Lung (tissue), 12 donors: ENCODE results near the gene POLQ. TPM values are rescaled to one million over a fixed set of nuclear protein-coding genes. Genes with fewer than 3 reads are reported as not detected.
"Not testable (repeated sequence)": the region's sequence is repeated elsewhere in the genome, so short reads cannot be mapped to it uniquely, and the experiment has no call there.

Source experiments
- ATAC-seq: fragments of 200-7000 bp; cut with Tn5 transposase; one replicate; pipeline ENCODE4 v1.9.1; 2020; ENCODE audit warnings: moderate number of reproducible peaks; ENCODE audit not compliant: insufficient read depth, low FRiP score
- DNase-seq, 3 donors: peaks; one replicate each; pipeline ENCODE4 v3.0.0-alpha.2; 2013 to 2017
- H3K27ac ChIP-seq, 2 donors: one replicate each; pipeline ENCODE4 v1.5.1; 2013; ENCODE audit warnings: mild to moderate bottlenecking in 2 of 2, moderate library complexity in 2 of 2, control low read depth in 1 of 2, inconsistent platforms in 1 of 2, low read depth in 1 of 2, low read length in 1 of 2
- H3K27me3 ChIP-seq, 3 donors: one replicate each; pipeline ENCODE4 v1.5.1; 2013; ENCODE audit warnings: low read length in 2 of 3; ENCODE audit not compliant: control insufficient read depth in 3 of 3, insufficient read depth in 3 of 3
- H3K36me3 ChIP-seq, 4 donors: one replicate each; pipeline ENCODE4 v1.5.1; 2013; ENCODE audit warnings: low read length in 4 of 4, mild to moderate bottlenecking in 1 of 4, moderate library complexity in 1 of 4; ENCODE audit not compliant: control insufficient read depth in 4 of 4, insufficient read depth in 4 of 4
- H3K4me1 ChIP-seq, 5 donors: one replicate each; pipeline ENCODE4 v1.5.1; 2013; ENCODE audit warnings: low read length in 5 of 5, mild to moderate bottlenecking in 2 of 5, moderate library complexity in 1 of 5; ENCODE audit not compliant: control insufficient read depth in 5 of 5, insufficient read depth in 5 of 5
- H3K4me3 ChIP-seq: one replicate; pipeline ENCODE4 v1.5.1; 2013; ENCODE audit warnings: mild to moderate bottlenecking, control low read depth, moderate library complexity
- H3K9ac ChIP-seq, 2 donors: one replicate each; pipeline ENCODE4 v1.5.1; 2013; ENCODE audit warnings: low read length in 2 of 2, control low read depth in 1 of 2; ENCODE audit not compliant: insufficient read depth in 1 of 2
- H3K9me3 ChIP-seq, 4 donors: one replicate each; pipeline ENCODE4 v1.5.1; 2013; ENCODE audit warnings: low read length in 3 of 4, mild to moderate bottlenecking in 1 of 4, moderate library complexity in 1 of 4; ENCODE audit not compliant: control insufficient read depth in 4 of 4, insufficient read depth in 3 of 4
- WGBS, 2 donors: extraction: QIAGEN DNeasy Blood & Tissue Kit; methylation state at CpG; one replicate each; pipeline ENCODE4 v1.1.7; 2013; 5-methylcytosine and 5-hydroxymethylcytosine counted together
- polyA plus RNA-seq, 2 donors: library from polyadenylated mRNA; stranded (reverse); fragments of 200-250 nt; gene quantifications; one replicate each; pipeline ENCODE4 v1.2.1, GENCODE V29; 2013
- total RNA-seq, 2 donors: library from RNA; depleted of rRNA in 1 of 2; stranded (reverse); fragments of >200 nt in 1 of 2; gene quantifications; one replicate each; pipeline ENCODE4 v1.2.1, GENCODE V29; 2014 to 2021
- TF ChIP-seq, protein P1 (sequence below): IDR thresholded peaks from 2 replicates; pipeline ENCODE4 v1.5.1; 2012; ENCODE audit warnings: mild to moderate bottlenecking; ENCODE audit errors: control extremely low read depth, extremely low read depth
- donor health status: control.
- donor health status: control.
- donor health status: Bipolar disorder and iron deficiency.
- donor health status: healthy.
- donor health status: DM: yes; HTN: yes; CAD: no.

POLQ gene
- total and polyA plus RNA-seq, 4 donors = 0.16 to 2.1 (median 0.51) TPM

DNA sequence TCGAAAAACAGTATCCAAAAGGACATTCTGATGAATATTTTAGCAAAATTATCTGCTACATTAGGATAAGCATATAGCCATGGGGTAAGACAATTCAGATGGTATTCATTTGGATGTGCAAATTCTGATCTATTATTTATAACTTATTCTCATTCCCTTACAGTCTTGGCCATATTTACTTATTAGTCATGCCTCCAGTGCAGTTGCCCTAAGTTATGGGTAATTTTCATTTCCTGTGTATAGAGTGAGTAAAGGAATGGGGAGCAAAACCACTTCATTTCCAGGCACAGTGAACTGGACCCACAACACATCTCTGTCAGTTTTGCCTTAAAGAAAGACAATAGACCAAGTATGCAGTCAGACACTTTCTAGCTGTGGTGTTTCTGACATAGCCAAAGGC, 134.3 kb downstream of the POLQ start:
- Histone ChIP-seq H3K36me3 (no peaks in the 10 kb centered on the region), H3K27me3 (no peaks in the 10 kb centered on the region), H3K4me3 (no peak overlapping the region), H3K4me1 (no peaks in the 10 kb centered on the region), H3K9me3 (no peaks in the 10 kb centered on the region), H3K27ac (no peak overlapping the region), H3K9ac (no peak overlapping the region)
- 88 to 97% methylated on average over 1 of the region's 1 CpG for WGBS, 2 donors
- TF ChIP-seq, protein P1, sequence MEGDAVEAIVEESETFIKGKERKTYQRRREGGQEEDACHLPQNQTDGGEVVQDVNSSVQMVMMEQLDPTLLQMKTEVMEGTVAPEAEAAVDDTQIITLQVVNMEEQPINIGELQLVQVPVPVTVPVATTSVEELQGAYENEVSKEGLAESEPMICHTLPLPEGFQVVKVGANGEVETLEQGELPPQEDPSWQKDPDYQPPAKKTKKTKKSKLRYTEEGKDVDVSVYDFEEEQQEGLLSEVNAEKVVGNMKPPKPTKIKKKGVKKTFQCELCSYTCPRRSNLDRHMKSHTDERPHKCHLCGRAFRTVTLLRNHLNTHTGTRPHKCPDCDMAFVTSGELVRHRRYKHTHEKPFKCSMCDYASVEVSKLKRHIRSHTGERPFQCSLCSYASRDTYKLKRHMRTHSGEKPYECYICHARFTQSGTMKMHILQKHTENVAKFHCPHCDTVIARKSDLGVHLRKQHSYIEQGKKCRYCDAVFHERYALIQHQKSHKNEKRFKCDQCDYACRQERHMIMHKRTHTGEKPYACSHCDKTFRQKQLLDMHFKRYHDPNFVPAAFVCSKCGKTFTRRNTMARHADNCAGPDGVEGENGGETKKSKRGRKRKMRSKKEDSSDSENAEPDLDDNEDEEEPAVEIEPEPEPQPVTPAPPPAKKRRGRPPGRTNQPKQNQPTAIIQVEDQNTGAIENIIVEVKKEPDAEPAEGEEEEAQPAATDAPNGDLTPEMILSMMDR = no peak
- ATAC-seq = no peak
- DNase-seq = no peak

DNA sequence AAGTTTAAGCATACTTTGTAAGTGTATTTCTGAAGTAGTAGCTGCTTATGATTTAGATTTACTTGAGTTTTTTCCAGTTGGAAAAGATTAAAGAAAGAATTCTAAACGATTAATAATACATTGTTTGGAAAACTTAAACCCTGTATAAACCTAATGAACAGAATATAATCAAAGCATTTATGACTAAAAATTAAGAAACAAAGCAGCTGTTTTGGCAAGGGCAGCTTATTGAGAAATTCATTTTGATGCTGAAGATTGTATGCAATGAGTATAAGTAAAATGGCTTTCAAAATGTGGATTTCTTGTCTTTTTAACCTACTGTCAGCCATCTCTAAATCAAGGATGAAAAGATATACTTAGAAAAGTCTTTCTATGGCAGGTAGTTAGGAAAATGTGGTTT, 140.2 kb downstream of the POLQ start:
- no peak overlapping the region for H3K9ac ChIP-seq
- no peaks in the 10 kb centered on the region for H3K27me3 ChIP-seq
- no peak overlapping the region for H3K27ac ChIP-seq
- H3K4me1 ChIP-seq = no peaks in the 10 kb centered on the region
- WGBS, 2 donors = 70 to 78% methylated on average over 1 of the region's 1 CpG
- no peak overlapping the region for H3K4me3 ChIP-seq
- no peaks in the 10 kb centered on the region for H3K36me3 ChIP-seq
- TF ChIP-seq, protein P1 = no peak
- H3K9me3 ChIP-seq = no peaks in the 10 kb centered on the region
- DNase-seq = peak in 2 of 3 donors; percentile 65 to 70
- no peak for ATAC-seq

DNA sequence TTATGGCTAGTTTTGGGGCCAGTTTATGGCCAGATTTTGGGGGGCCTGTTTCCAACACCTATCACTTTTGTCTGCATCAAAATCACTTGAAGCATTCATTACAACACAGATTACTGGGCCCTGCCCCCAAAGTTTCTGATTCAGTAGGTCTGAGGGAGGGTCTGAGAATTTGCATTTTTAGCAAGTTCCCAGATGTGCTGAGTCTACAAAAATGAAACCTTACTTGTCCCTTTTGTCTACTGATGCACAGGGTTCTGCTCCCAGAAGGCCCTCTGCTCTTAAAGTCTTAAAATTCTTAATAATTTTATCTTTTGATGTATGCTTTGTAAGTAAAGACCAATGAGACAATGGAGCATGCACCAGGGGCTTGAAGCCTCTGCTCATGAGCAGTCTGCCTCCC, 146.0 kb downstream of the POLQ start:
- ATAC-seq (no peak), DNase-seq (no peak)
- H3K4me1 ChIP-seq = no peaks in the 10 kb centered on the region
- no peaks in the 10 kb centered on the region for H3K36me3 ChIP-seq
- no peaks in the 10 kb centered on the region for H3K9me3 ChIP-seq
- TF ChIP-seq, protein P1 = no peak
- H3K9ac ChIP-seq = no peak overlapping the region
- H3K4me3 ChIP-seq = no peak overlapping the region
- no peaks in the 10 kb centered on the region for H3K27me3 ChIP-seq
- H3K27ac ChIP-seq = no peak overlapping the region

- not testable (repeated sequence) for H3K36me3 ChIP-seq, H3K9ac ChIP-seq, H3K4me1 ChIP-seq, H3K9me3 ChIP-seq, H3K4me3 ChIP-seq, ATAC-seq, H3K27ac ChIP-seq, DNase-seq, H3K27me3 ChIP-seq
- WGBS, 2 donors = 78 to 88% methylated on average over 8 of the region's 8 CpGs
Observed at GRCh38 chr3:121398051-121398450, 147.7 kb downstream of the POLQ start.

- ATAC-seq, DNase-seq: not testable (repeated sequence)
- WGBS, 2 donors = 0% methylated on average over 1 of the region's 1 CpG; no CpG with 5 or more reads in 1 of the 2 donors
Observed at GRCh38 chr3:121395967-121396366, 149.8 kb downstream of the POLQ start.

GRCh38 chr3:121388308-121388707, 157.5 kb downstream of the POLQ start:
- ATAC-seq, H3K27ac ChIP-seq, H3K36me3 ChIP-seq, H3K4me3 ChIP-seq, H3K9ac ChIP-seq, H3K9me3 ChIP-seq, DNase-seq, H3K27me3 ChIP-seq, H3K4me1 ChIP-seq: not testable (repeated sequence)
- WGBS, 2 donors = 79 to 81% methylated on average over 3 of the region's 3 CpGs

More at GRCh38 chr3:121395967-121396366, 149.8 kb downstream of the POLQ start:
- not testable (repeated sequence) for H3K36me3 ChIP-seq, H3K9ac ChIP-seq, H3K27ac ChIP-seq, H3K27me3 ChIP-seq, H3K4me1 ChIP-seq, H3K4me3 ChIP-seq, H3K9me3 ChIP-seq
